Mucosa of rectum (tissue), 2 donors: ENCODE measurements around the gene OLFML2A.

Experiments
- H3K27ac ChIP-seq, 2 donors: one replicate each; pipeline ENCODE4 v1.7.0; 2013; ENCODE audit warnings: inconsistent platforms in 2 of 2, low read depth in 2 of 2, low read length in 2 of 2
- H3K27me3 ChIP-seq, 2 donors: one replicate each; pipeline ENCODE4 v1.7.0; 2013; ENCODE audit warnings: low read length in 2 of 2; ENCODE audit not compliant: control insufficient read depth in 2 of 2, insufficient read depth in 2 of 2
- H3K36me3 ChIP-seq, 2 donors: one replicate each; pipeline ENCODE4 v1.7.0; 2013; ENCODE audit warnings: low read length in 2 of 2; ENCODE audit not compliant: control insufficient read depth in 2 of 2, insufficient read depth in 2 of 2
- H3K4me1 ChIP-seq, 2 donors: one replicate each; pipeline ENCODE4 v1.7.0; 2013; ENCODE audit warnings: low read length in 2 of 2, mild to moderate bottlenecking in 1 of 2; ENCODE audit not compliant: control insufficient read depth in 2 of 2, insufficient read depth in 2 of 2
- H3K4me3 ChIP-seq, 2 donors: one replicate each; pipeline ENCODE4 v1.7.0; 2013; ENCODE audit warnings: low read length in 2 of 2
- H3K9ac ChIP-seq, 2 donors: one replicate each; pipeline ENCODE4 v1.7.0; 2013; ENCODE audit warnings: low read length in 2 of 2, low read depth in 1 of 2, mild to moderate bottlenecking in 1 of 2
- H3K9me3 ChIP-seq, 2 donors: one replicate each; pipeline ENCODE4 v1.7.0; 2013; ENCODE audit warnings: low read length in 2 of 2; ENCODE audit not compliant: control insufficient read depth in 2 of 2
- donor health status: healthy.
- donor health status: Normal muscosa, but diverticular disease.

Gene OLFML2A

GRCh38 chr9:124774129-124774978, 2.6 kb upstream of the OLFML2A start:
- peaks cover 7 to 15% of the 10 kb centered on the region in 2 donors for H3K4me1 ChIP-seq
- no peak overlapping the region for H3K9ac ChIP-seq
- H3K27ac ChIP-seq = no peak overlapping the region

GRCh38 chr9:124776618-124776953, 347 bp upstream of the OLFML2A start:
- Histone ChIP-seq H3K36me3 (no peaks in the 10 kb centered on the region), H3K4me3 (peak overlapping the region; percentile 53 to 64), H3K27me3 (peaks cover 11 to 14% of the 10 kb centered on the region in 2 donors), H3K9ac (peak overlapping the region; percentile 34 to 41), H3K27ac (no peak overlapping the region), H3K4me1 (peaks cover 6 to 15% of the 10 kb centered on the region in 2 donors), H3K9me3 (no peaks in the 10 kb centered on the region)

More at GRCh38 chr9:124774129-124774978, 2.6 kb upstream of the OLFML2A start:
- no peaks in the 10 kb centered on the region for H3K9me3 ChIP-seq
- H3K27me3 ChIP-seq = peaks cover 13 to 14% of the 10 kb centered on the region in 2 donors
- no peaks in the 10 kb centered on the region for H3K36me3 ChIP-seq
- H3K4me3 ChIP-seq = no peak overlapping the region

GRCh38 chr9:124778575-124779367, 1.8 kb downstream of the OLFML2A start:
- H3K36me3 ChIP-seq = no peaks in the 10 kb centered on the region
- peaks cover 11 to 14% of the 10 kb centered on the region in 2 donors for H3K27me3 ChIP-seq
- H3K27ac ChIP-seq = peak overlapping the region in 1 of 2 donors; percentile 5
- H3K4me1 ChIP-seq = peaks cover 3 to 13% of the 10 kb centered on the region in 2 donors
- H3K9me3 ChIP-seq = no peaks in the 10 kb centered on the region
- H3K9ac ChIP-seq = no peak overlapping the region
- H3K4me3 ChIP-seq = no peak overlapping the region

- Histone ChIP-seq H3K4me3 (no peak overlapping the region), H3K27ac (peak overlapping the region in 1 of 2 donors; percentile 52), H3K4me1 (peaks cover 3 to 13% of the 10 kb centered on the region in 2 donors), H3K9me3 (no peaks in the 10 kb centered on the region), H3K9ac (no peak overlapping the region), H3K36me3 (no peaks in the 10 kb centered on the region), H3K27me3 (peaks cover 11 to 14% of the 10 kb centered on the region in 2 donors)
These were observed 2.6 kb downstream of the OLFML2A start for GRCh38 chr9:124779368-124780059.

GRCh38 chr9:124780060-124780756, 3.3 kb downstream of the OLFML2A start:
- no peaks in the 10 kb centered on the region for H3K36me3 ChIP-seq
- H3K27me3 ChIP-seq = peaks cover 11 to 14% of the 10 kb centered on the region in 2 donors
- peaks cover 3 to 13% of the 10 kb centered on the region in 2 donors for H3K4me1 ChIP-seq
- H3K4me3 ChIP-seq = no peak overlapping the region
- peak overlapping the region in 1 of 2 donors; percentile 52 for H3K27ac ChIP-seq
- no peak overlapping the region for H3K9ac ChIP-seq
- H3K9me3 ChIP-seq = no peaks in the 10 kb centered on the region

GRCh38 chr9:124780757-124781151, 3.8 kb downstream of the OLFML2A start:
- Histone ChIP-seq H3K4me3 (no peak overlapping the region), H3K9me3 (no peaks in the 10 kb centered on the region), H3K36me3 (no peaks in the 10 kb centered on the region), H3K27ac (no peak overlapping the region), H3K27me3 (peaks cover 10 to 12% of the 10 kb centered on the region in 2 donors), H3K9ac (no peak overlapping the region), H3K4me1 (peaks cover 3 to 13% of the 10 kb centered on the region in 2 donors)

GRCh38 chr9:124781967-124782660, 5.2 kb downstream of the OLFML2A start:
- no peaks in the 10 kb centered on the region for H3K9me3 ChIP-seq
- H3K27me3 ChIP-seq = peaks cover 4% of the 10 kb centered on the region in 2 donors
- peaks cover 0 to 8% of the 10 kb centered on the region in 2 donors for H3K4me1 ChIP-seq
- H3K9ac ChIP-seq = no peak overlapping the region
- no peaks in the 10 kb centered on the region for H3K36me3 ChIP-seq
- H3K27ac ChIP-seq = no peak overlapping the region
- no peak overlapping the region for H3K4me3 ChIP-seq

- Histone ChIP-seq H3K4me3 (no peak overlapping the region), H3K27me3 (no peaks in the 10 kb centered on the region), H3K9ac (no peak overlapping the region), H3K4me1 (peaks cover 0 to 4% of the 10 kb centered on the region in 2 donors), H3K36me3 (no peaks in the 10 kb centered on the region), H3K9me3 (no peaks in the 10 kb centered on the region), H3K27ac (no peak overlapping the region)
These were observed 6.0 kb downstream of the OLFML2A start for GRCh38 chr9:124782661-124783574.
